OCI-LY7 (cell line): Measurements from ENCODE around the gene FNDC1. TPM values are rescaled to one million over a fixed set of nuclear protein-coding genes. Genes with fewer than 3 reads are reported as not detected.

Experiments used
- Bru-seq: library from RNA; stranded (reverse); fragments of 400-500 nt; gene quantifications from one replicate; lab custom pipeline; 2021; lab: Mats Ljungman, UMichigan
- BruChase-seq, 2 experiments: library from RNA; stranded (reverse); fragments of 400-500 nt; gene quantifications; one replicate each; lab custom pipeline; 2021; lab: Mats Ljungman, UMichigan
- BruUV-seq: library from RNA; stranded (reverse); fragments of 400-500 nt; replicated peaks from 2 replicates; lab custom pipeline; 2021; lab: Mats Ljungman, UMichigan
- CTCF ChIA-PET: fragments of 300-600 bp; sonication (Branson Sonifier 250); formaldehyde crosslinking; loops from one replicate; lab custom pipeline; 2022; ENCODE audit warnings: antibody characterized with exemption; ENCODE audit not compliant: unreplicated experiment; lab: Charles Lee
- POLR2A ChIA-PET: fragments of 300-600 bp; sonication (Branson Sonifier 250); formaldehyde crosslinking; loops from one replicate; lab custom pipeline; 2022; ENCODE audit warnings: antibody characterized with exemption; lab: Charles Lee
- DNase-seq: peaks from one replicate; pipeline ENCODE4 v3.0.0-alpha.2; 2015; ENCODE audit warnings: low spot score
- H2AFZ ChIP-seq: fragments of 200-600 bp; sonication (generic), shearing (Covaris generic); 2 replicates; pipeline ENCODE4 v1.6.1; 2014; ENCODE audit warnings: mild to moderate bottlenecking, antibody characterized with exemption, low read length, moderate library complexity
- H3K27ac ChIP-seq: fragments of 200-600 bp; sonication (generic); 2 replicates; pipeline ENCODE4 v1.5.1; 2014; ENCODE audit warnings: mixed run types, low read depth, mild to moderate bottlenecking, moderate library complexity, low read length, inconsistent platforms; ENCODE audit not compliant: poor library complexity, severe bottlenecking
- H3K36me3 ChIP-seq: fragments of 200-600 bp; sonication (generic); 2 replicates; pipeline ENCODE4 v1.6.1; 2014; ENCODE audit warnings: mild to moderate bottlenecking, antibody characterized with exemption, low read length, moderate library complexity, mixed read lengths; ENCODE audit not compliant: insufficient read depth
- H3K4me1 ChIP-seq: fragments of 200-600 bp; sonication (generic); 2 replicates; pipeline ENCODE4 v1.5.1; 2014; ENCODE audit warnings: mild to moderate bottlenecking, low read length; ENCODE audit not compliant: insufficient read depth, poor library complexity, severe bottlenecking
- H3K4me2 ChIP-seq: fragments of 200-600 bp; sonication (generic); 2 replicates; pipeline ENCODE4 v1.6.1; 2014; ENCODE audit warnings: mild to moderate bottlenecking, low read length
- H3K4me3 ChIP-seq: fragments of 200-600 bp; sonication (generic); 2 replicates; pipeline ENCODE4 v1.5.1; 2014; ENCODE audit warnings: mild to moderate bottlenecking, low read depth, low read length; ENCODE audit not compliant: poor library complexity, severe bottlenecking
- H3K79me2 ChIP-seq: fragments of 200-600 bp; sonication (generic); 2 replicates; pipeline ENCODE4 v1.6.1; 2016; ENCODE audit warnings: low read depth, mild to moderate bottlenecking, low read length, moderate library complexity, mixed read lengths; ENCODE audit not compliant: insufficient read depth
- H3K9me2 ChIP-seq: fragments of 200-600 bp; sonication (generic); 2 replicates; pipeline ENCODE4 v1.6.1; 2016; ENCODE audit warnings: mild to moderate bottlenecking, low read length, mixed read lengths; ENCODE audit not compliant: insufficient read depth
- H3K9me3 ChIP-seq: fragments of 200-600 bp; sonication (generic); 2 replicates; pipeline ENCODE4 v1.6.1; 2014; ENCODE audit warnings: mild to moderate bottlenecking, mixed run types, low read length, mixed read lengths
- H4K20me1 ChIP-seq: fragments of 200-600 bp; sonication (generic); 2 replicates; pipeline ENCODE4 v1.6.1; 2014; ENCODE audit warnings: mild to moderate bottlenecking, antibody characterized with exemption, low read length, moderate library complexity, mixed read lengths; ENCODE audit not compliant: insufficient read depth
- EZH2phosphoT487 ChIP-seq: fragments of 200-600 bp; sonication (generic); IDR thresholded peaks from 2 replicates; pipeline ENCODE4 v1.6.1; 2018; ENCODE audit warnings: low read depth, borderline replicate concordance, mild to moderate bottlenecking, mixed run types, antibody characterized with exemption, low read length, moderate library complexity, mixed read lengths
- intact Hi-C: fragments of 100-400 bp; cut with micrococcal nuclease; formaldehyde crosslinking; loops from one replicate; pipeline ENCODE4 v1.10.0; 2022; ENCODE audit not compliant: unreplicated experiment
- long read RNA-seq: library from polyadenylated mRNA; stranded (forward); transcript quantifications from one replicate; pipeline ENCODE4 v2.0.0, GENCODE V29; 2022
- total RNA-seq, 2 experiments: library from RNA; depleted of rRNA in 1 of 2; stranded (reverse); fragments of >200 nt in 1 of 2; shearing (Covaris generic) in 1 of 2; gene quantifications; 2 replicates each; pipeline ENCODE4 v1.2.3, GENCODE V29; 2014 to 2022
- TF ChIP-seq, protein P1 (sequence below): fragments of 200-600 bp; sonication (generic); conservative IDR thresholded peaks from 2 replicates; pipeline ENCODE4 v1.5.1; 2014; ENCODE audit warnings: mild to moderate bottlenecking, antibody characterized with exemption, low read length, moderate library complexity, mixed read lengths

Gene FNDC1
- total RNA-seq (2014; rRNA removed; shearing (Covaris generic)), result 0.16 and 0.46 TPM in 2 replicates
- total RNA-seq (2022), result 16.4 and 19.9 TPM in 2 replicates
- percentile 46 among the genes with signal in this experiment for Bru-seq, nascent RNA
- percentile 41 among the genes with signal in this experiment for BruChase-seq, experiment 1, labeled RNA remaining after a 6-hour chase
- percentile 41 among the genes with signal in this experiment for BruChase-seq, experiment 2, labeled RNA remaining after a 2-hour chase
- long read RNA-seq, partial matches to known transcripts, result 11 of 33 reads
- long read RNA-seq, other reads (novel, unspliced or antisense), result 22 of 33 reads

DNA sequence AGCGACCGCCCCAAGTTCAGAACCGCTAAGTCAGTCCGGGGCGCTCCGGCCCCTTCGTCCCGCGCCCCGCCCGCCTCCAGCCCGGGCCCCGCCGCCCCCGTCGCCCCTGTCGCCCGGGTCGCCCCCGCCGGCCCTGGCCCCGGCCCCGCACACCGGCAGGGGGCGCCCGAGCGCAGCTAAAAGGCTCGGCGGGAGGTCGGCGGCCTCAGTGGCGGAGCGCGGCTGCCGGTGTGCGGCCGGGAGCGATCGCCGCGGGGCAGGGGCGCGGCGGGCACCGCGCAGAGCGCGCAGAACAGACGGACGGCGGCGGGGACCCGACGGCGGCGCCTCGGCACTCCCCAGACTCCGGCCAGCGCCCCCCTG lies at the start of gene FNDC1:
Gene FNDC1 (plus strand): TSS at position 208 of the 363 bp plus-strand sequence. CDS start 197 bp downstream, outside the sequence.
- DNase-seq, result peak; percentile 59
- H3K9me2 ChIP-seq, result no peaks in the 10 kb centered on the region
- no peaks in the 10 kb centered on the region for H3K79me2 ChIP-seq
- no TSS peak for BruUV-seq
- H3K4me3 ChIP-seq, result peak within 1 kb of the TSS; percentile 43
- H3K36me3 ChIP-seq, result no peaks in the 10 kb centered on the region
- H3K9me3 ChIP-seq, result no peaks in the 10 kb centered on the region
- H4K20me1 ChIP-seq, result no peaks in the 10 kb centered on the region
- H3K4me1 ChIP-seq, result no peaks in the 10 kb centered on the region
- no peak within 1 kb of the TSS for H2AFZ ChIP-seq
- TF ChIP-seq, protein P1, sequence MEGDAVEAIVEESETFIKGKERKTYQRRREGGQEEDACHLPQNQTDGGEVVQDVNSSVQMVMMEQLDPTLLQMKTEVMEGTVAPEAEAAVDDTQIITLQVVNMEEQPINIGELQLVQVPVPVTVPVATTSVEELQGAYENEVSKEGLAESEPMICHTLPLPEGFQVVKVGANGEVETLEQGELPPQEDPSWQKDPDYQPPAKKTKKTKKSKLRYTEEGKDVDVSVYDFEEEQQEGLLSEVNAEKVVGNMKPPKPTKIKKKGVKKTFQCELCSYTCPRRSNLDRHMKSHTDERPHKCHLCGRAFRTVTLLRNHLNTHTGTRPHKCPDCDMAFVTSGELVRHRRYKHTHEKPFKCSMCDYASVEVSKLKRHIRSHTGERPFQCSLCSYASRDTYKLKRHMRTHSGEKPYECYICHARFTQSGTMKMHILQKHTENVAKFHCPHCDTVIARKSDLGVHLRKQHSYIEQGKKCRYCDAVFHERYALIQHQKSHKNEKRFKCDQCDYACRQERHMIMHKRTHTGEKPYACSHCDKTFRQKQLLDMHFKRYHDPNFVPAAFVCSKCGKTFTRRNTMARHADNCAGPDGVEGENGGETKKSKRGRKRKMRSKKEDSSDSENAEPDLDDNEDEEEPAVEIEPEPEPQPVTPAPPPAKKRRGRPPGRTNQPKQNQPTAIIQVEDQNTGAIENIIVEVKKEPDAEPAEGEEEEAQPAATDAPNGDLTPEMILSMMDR, result no peak
- TF ChIP-seq EZH2phosphoT487, result no peak
- H3K4me2 ChIP-seq, result peak within 1 kb of the TSS; percentile 61
- intact Hi-C loops, result no loop called here
- H3K27ac ChIP-seq, result no peak within 1 kb of the TSS
- ChIA-PET CTCF (no interaction called here), POLR2A (no interaction called here)

DNA sequence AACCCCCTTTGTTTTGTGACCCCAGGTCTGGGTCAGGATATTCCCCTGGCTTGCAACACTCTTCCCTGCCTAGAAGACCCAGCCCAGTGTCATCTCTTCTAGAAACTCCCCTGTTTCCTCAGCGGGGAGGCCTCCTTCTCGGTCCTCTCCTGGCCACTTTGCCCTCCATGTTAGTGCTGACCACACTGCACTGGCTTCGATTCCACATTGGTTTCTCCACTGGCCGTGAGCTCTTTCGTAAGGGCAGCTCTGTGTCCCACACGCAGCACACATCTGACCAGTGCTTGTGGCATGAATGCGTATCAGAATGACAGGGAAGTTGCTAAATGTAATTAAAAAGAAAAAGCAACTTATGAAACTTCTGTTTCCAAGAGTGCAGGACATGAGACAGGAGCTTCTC lies 49.4 kb upstream of the FNDC1 start:
- H2AFZ ChIP-seq, result peak overlapping the region; percentile 36; the same call in 1 of the 2 replicates
- ChIA-PET CTCF (interaction anchor here (0.6 kb wide), 1 partner anchor 208 kb away, joined by 3 read pairs; no protein-coding TSS in a partner anchor), POLR2A (interaction anchor here (0.9 to 2.1 kb wide), 5 partner anchors 9 to 90 kb away, joined by 3 to 7 read pairs (median 4); no protein-coding TSS in a partner anchor)

More for the DNA sequence above, 49.4 kb upstream of the FNDC1 start:
- intact Hi-C loops, result no loop called here
- peaks cover 11% of the 10 kb centered on the region; the same call in 1 of the 2 replicates for H3K9me3 ChIP-seq
- no peak overlapping the region for H3K4me2 ChIP-seq
- H3K27ac ChIP-seq, result no peak overlapping the region
- peaks cover 73% of the 10 kb centered on the region for H3K4me1 ChIP-seq
- no peak for TF ChIP-seq EZH2phosphoT487
- TF ChIP-seq, protein P1, result no peak
- no peak overlapping the region for H3K4me3 ChIP-seq
- no peaks in the 10 kb centered on the region for H3K9me2 ChIP-seq
- DNase-seq, result no peak
- H3K79me2 ChIP-seq, result no peaks in the 10 kb centered on the region
- H4K20me1 ChIP-seq, result no peaks in the 10 kb centered on the region
- no peaks in the 10 kb centered on the region; the same call in 1 of the 2 replicates for H3K36me3 ChIP-seq
- no TSS peak for BruUV-seq
